ENCODE data around the gene JAK2. TPM values are rescaled to one million over a fixed set of nuclear protein-coding genes. Genes with fewer than 3 reads are reported as not detected.

JAK2 gene
- total and polyA plus RNA-seq, 2 of the 4 experiments (the other 2 are of a cell fraction): 2.3 to 6.1 TPM

DNA sequence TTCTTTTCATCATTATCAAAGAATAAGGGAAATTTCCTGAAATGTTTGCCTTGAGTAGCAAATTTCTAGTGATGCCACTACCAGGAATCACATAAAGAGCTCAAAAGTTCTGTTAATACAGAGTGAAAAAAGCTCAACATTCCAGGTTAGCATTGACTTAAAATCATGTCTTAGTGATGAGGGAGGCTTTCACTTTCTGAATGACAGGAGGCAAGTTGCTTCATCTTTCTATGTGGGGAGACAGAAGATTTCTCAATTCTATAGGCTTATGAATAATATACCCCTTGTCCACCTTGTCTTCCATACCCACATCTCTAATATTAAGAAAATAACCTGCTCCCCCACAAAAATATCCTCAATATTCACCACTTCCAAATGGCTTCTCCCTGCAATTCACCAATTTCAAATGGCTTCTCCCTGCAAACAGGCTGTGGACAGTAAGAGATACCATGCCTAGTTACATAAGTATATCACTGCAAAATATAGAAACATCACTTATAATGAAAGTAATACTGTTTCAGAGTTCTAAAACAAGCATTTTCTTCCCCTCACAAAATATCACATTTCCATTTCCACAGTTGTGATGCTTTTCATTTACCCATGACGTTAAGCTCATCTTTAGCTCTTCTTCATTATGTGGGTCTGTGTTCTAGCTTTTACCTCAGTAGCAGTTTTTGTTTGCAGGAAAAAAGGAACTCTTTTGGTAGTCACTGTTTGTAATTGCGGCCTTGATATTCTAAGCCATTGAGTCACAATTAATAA lies 2.2 kb upstream of the JAK2 start:
- Histone ChIP-seq H3K4me3 (ENCODE audit: insufficient read depth, low read depth, low read length) (no peak overlapping the region), H2BK5ac (ENCODE audit: low read depth, low read length, poor library complexity, severe bottlenecking) (no peak overlapping the region), H3K36me3 (ENCODE audit: control insufficient read depth, insufficient read depth, low read length) (no peaks in the 10 kb centered on the region), H2AK5ac (ENCODE audit: low read depth, low read length) (no peak overlapping the region), H4K91ac (ENCODE audit: insufficient read depth, low read depth, low read length) (no peak overlapping the region), H3K9ac (ENCODE audit: low read depth, low read length) (no peak overlapping the region), H4K5ac (ENCODE audit: low read depth, low read length) (no peak overlapping the region), H2AK9ac (replicated peaks; ENCODE audit: low read depth, low read length, poor library complexity) (no peak overlapping the region), H2BK120ac (ENCODE audit: low read depth, low read length) (no peak overlapping the region), H2BK15ac (ENCODE audit: low read depth, low read length) (no peak overlapping the region), H3K4me2 (ENCODE audit: low read depth, low read length) (no peak overlapping the region), H4K20me1 (ENCODE audit: insufficient read depth, low read length) (no peaks in the 10 kb centered on the region), H3K27ac (ENCODE audit: insufficient read depth, low read length) (no peak overlapping the region), H2AFZ (replicated peaks; ENCODE audit: low read length, poor library complexity) (no peak overlapping the region), H2BK20ac (ENCODE audit: low read depth, low read length) (no peak overlapping the region), H3K9me1 (ENCODE audit: insufficient read depth, low read length) (0 out of 2 replicates have a peak, but pooled peaks cover 2% of the 10 kb centered on the region), H3K4ac (ENCODE audit: low read depth, low read length) (no peak overlapping the region), H3K4me1 (ENCODE audit: control insufficient read depth, insufficient read depth, low read length) (0 out of 2 replicates have a peak, but pooled peaks cover 4% of the 10 kb centered on the region), H3K23ac (ENCODE audit: low read depth, low read length) (no peak overlapping the region), H3K14ac (replicated peaks; ENCODE audit: low read depth, low read length) (no peak overlapping the region), H4K8ac (ENCODE audit: low read depth in 2 of 2, low read length in 2 of 2) (no peak overlapping the region), H3K9me3 (ENCODE audit: control insufficient read depth, insufficient read depth, low read length) (no peaks in the 10 kb centered on the region), H3K56ac (ENCODE audit: extremely low read depth, insufficient read depth, low read length) (no peak overlapping the region), H3K79me1 (ENCODE audit: low read depth in 1 of 2, low read length in 2 of 2) (peaks cover 8 to 20% of the 10 kb centered on the region in 2 experiments), H3K18ac (ENCODE audit: low read depth, low read length) (no peak overlapping the region), H3K27me3 (ENCODE audit: control insufficient read depth, insufficient read depth, low read length) (no peaks in the 10 kb centered on the region)
- no peak for ATAC-seq (ENCODE audit: low read depth)
- CTCF ChIA-PET: no interaction called here
- POLR2A ChIA-PET (ENCODE audit: unreplicated experiment): no interaction called here
- DNase-seq: no peak
- in situ Hi-C loops (cut with MboI; ENCODE audit: low sequenced_read_pairs): loop anchor here (10.0 kb wide), 2 partner anchors 58 to 602 kb away; no protein-coding TSS in a partner anchor
- dilution Hi-C loops (cut with HindIII; ENCODE audit: low sequenced_read_pairs, unreplicated experiment): no loop called here
- TF ChIP-seq RCOR1 (IDR thresholded peaks at IDR 0.05; ENCODE audit: insufficient replicate concordance, low read length): no peak
- TF ChIP-seq RFX5 (IDR thresholded peaks at IDR 0.05; ENCODE audit: low read depth, low read length): no peak
- no peak for TF ChIP-seq NFE2L2 (IDR thresholded peaks at IDR 0.05; ENCODE audit: low read depth, low read length)
- no peak for TF ChIP-seq CEBPB (IDR thresholded peaks at IDR 0.05; ENCODE audit: low read depth, low read length)
- intact Hi-C loops (cut with micrococcal nuclease): loop anchor here (5.0 to 10.0 kb wide), 4 partner anchors 56 to 148 kb away; no protein-coding TSS in a partner anchor
- no TSS peak for BruUV-seq (replicated peaks)
- WGBS, 2 experiments (ENCODE audit: extremely low coverage in 2 of 2, insufficient read length in 1 of 2): no CpG with 5 or more reads among the region's 2 CpGs
